Lung (tissue), 12 donors: ENCODE measurements around the gene PPP1R1B. TPM values are rescaled to one million over a fixed set of nuclear protein-coding genes. Genes with fewer than 3 reads are reported as not detected.

ENCODE experiments used
- ATAC-seq: fragments of 200-7000 bp; cut with Tn5 transposase; one replicate; pipeline ENCODE4 v1.9.1; 2020; ENCODE audit warnings: moderate number of reproducible peaks; ENCODE audit not compliant: insufficient read depth, low FRiP score
- DNase-seq, 3 donors: peaks; one replicate each; pipeline ENCODE4 v3.0.0-alpha.2; 2013 to 2017
- H3K27ac ChIP-seq, 2 donors: one replicate each; pipeline ENCODE4 v1.5.1; 2013; ENCODE audit warnings: mild to moderate bottlenecking in 2 of 2, moderate library complexity in 2 of 2, control low read depth in 1 of 2, inconsistent platforms in 1 of 2, low read depth in 1 of 2, low read length in 1 of 2
- H3K27me3 ChIP-seq, 3 donors: one replicate each; pipeline ENCODE4 v1.5.1; 2013; ENCODE audit warnings: low read length in 2 of 3; ENCODE audit not compliant: control insufficient read depth in 3 of 3, insufficient read depth in 3 of 3
- H3K36me3 ChIP-seq, 4 donors: one replicate each; pipeline ENCODE4 v1.5.1; 2013; ENCODE audit warnings: low read length in 4 of 4, mild to moderate bottlenecking in 1 of 4, moderate library complexity in 1 of 4; ENCODE audit not compliant: control insufficient read depth in 4 of 4, insufficient read depth in 4 of 4
- H3K4me1 ChIP-seq, 5 donors: one replicate each; pipeline ENCODE4 v1.5.1; 2013; ENCODE audit warnings: low read length in 5 of 5, mild to moderate bottlenecking in 2 of 5, moderate library complexity in 1 of 5; ENCODE audit not compliant: control insufficient read depth in 5 of 5, insufficient read depth in 5 of 5
- H3K4me3 ChIP-seq: one replicate; pipeline ENCODE4 v1.5.1; 2013; ENCODE audit warnings: mild to moderate bottlenecking, control low read depth, moderate library complexity
- H3K9ac ChIP-seq, 2 donors: one replicate each; pipeline ENCODE4 v1.5.1; 2013; ENCODE audit warnings: low read length in 2 of 2, control low read depth in 1 of 2; ENCODE audit not compliant: insufficient read depth in 1 of 2
- H3K9me3 ChIP-seq, 4 donors: one replicate each; pipeline ENCODE4 v1.5.1; 2013; ENCODE audit warnings: low read length in 3 of 4, mild to moderate bottlenecking in 1 of 4, moderate library complexity in 1 of 4; ENCODE audit not compliant: control insufficient read depth in 4 of 4, insufficient read depth in 3 of 4
- WGBS, 2 donors: extraction: QIAGEN DNeasy Blood & Tissue Kit; methylation state at CpG; one replicate each; pipeline ENCODE4 v1.1.7; 2013; 5-methylcytosine and 5-hydroxymethylcytosine counted together
- polyA plus RNA-seq, 2 donors: library from polyadenylated mRNA; stranded (reverse); fragments of 200-250 nt; gene quantifications; one replicate each; pipeline ENCODE4 v1.2.1, GENCODE V29; 2013
- total RNA-seq, 2 donors: library from RNA; depleted of rRNA in 1 of 2; stranded (reverse); fragments of >200 nt in 1 of 2; gene quantifications; one replicate each; pipeline ENCODE4 v1.2.1, GENCODE V29; 2014 to 2021
- TF ChIP-seq, protein P1 (sequence below): IDR thresholded peaks from 2 replicates; pipeline ENCODE4 v1.5.1; 2012; ENCODE audit warnings: mild to moderate bottlenecking; ENCODE audit errors: control extremely low read depth, extremely low read depth
- donor health status: control.
- donor health status: control.
- donor health status: Bipolar disorder and iron deficiency.
- donor health status: healthy.
- donor health status: DM: yes; HTN: yes; CAD: no.

The PPP1R1B gene
- total and polyA plus RNA-seq, 4 donors = 21.3 to 36.4 (median 24.8) TPM

DNA sequence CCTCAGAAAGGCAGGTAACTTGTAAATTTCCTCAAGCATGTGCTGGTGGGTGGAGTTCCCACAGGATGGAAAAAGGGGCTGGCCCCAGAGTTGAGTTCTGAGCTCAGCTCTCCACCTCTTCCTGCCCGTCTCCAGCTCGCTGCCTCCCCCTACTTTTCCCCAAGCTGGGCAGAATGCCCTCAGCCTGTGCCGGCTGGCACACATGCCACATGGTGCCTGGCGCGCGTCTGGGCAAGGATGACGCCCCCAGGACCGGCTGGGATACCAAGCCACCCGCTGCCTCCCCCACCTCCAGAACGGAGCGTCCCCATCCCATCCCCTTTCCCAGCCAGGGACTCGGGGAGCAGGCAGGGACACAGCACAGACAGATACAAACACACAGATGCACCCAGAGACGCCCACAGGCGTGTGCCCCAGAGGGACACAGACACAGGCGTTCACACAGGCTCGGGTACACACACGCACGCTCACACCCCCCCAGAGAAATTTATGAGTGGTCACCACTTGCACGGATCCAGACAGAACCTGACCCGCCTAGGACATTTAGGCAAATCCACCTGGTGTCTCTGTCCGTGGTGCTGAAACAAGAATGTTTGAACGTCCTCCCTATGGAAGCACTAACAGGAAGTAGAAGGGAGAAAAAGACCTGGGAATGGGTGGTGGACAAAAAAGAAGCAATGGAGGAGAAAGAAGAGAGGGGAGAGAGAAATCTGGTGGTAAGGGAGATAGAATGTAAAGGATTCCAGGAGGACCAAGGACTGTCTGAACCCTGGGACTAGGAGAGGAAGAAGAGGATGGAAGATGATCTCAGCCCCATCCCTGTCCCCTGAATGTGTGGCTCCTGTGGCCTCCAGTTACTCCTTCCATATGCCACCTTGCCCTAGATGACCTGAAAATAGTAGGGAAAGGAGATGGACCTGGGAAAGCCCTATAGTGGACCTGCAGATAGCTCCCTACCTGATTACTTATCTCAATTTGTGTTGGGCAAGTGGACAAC is 34.5 kb upstream of the PPP1R1B start:
- Histone ChIP-seq H3K4me1 (peaks cover 0 to 4% (median 0%) of the 10 kb centered on the region in 5 donors), H3K4me3 (peak overlapping the region; percentile 9), H3K9me3 (no peaks in the 10 kb centered on the region), H3K27ac (no peak overlapping the region), H3K36me3 (no peaks in the 10 kb centered on the region), H3K9ac (no peak overlapping the region), H3K27me3 (peaks cover 3 to 46% (median 24%) of the 10 kb centered on the region in 3 donors)
- TF ChIP-seq, protein P1, sequence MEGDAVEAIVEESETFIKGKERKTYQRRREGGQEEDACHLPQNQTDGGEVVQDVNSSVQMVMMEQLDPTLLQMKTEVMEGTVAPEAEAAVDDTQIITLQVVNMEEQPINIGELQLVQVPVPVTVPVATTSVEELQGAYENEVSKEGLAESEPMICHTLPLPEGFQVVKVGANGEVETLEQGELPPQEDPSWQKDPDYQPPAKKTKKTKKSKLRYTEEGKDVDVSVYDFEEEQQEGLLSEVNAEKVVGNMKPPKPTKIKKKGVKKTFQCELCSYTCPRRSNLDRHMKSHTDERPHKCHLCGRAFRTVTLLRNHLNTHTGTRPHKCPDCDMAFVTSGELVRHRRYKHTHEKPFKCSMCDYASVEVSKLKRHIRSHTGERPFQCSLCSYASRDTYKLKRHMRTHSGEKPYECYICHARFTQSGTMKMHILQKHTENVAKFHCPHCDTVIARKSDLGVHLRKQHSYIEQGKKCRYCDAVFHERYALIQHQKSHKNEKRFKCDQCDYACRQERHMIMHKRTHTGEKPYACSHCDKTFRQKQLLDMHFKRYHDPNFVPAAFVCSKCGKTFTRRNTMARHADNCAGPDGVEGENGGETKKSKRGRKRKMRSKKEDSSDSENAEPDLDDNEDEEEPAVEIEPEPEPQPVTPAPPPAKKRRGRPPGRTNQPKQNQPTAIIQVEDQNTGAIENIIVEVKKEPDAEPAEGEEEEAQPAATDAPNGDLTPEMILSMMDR = no peak
- ATAC-seq (no peak), DNase-seq (peak; percentile 57 to 82 (median 74))
- 5 to 8% methylated on average over 22 of the region's 22 CpGs for WGBS, 2 donors

DNA sequence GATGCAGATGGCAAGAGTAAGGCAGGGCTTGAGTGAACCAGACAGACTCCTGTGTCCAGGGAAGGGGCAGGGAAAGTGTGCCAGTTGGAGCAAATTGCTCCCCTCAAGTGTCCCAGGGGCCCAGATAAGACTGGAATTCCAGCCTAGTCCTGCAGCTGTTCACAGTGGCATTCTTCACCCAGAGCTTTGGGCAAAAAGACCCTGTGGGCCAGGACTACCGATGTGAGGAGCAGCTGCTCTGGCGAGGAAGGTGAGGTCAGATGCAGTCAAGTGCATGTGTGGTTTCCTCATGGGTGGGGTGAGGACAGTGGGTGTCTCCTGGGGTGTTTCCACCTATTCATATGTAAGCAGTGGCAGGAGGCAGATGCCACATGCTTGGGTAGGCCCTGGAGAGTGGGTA is 33.4 kb upstream of the PPP1R1B start:
- Histone ChIP-seq H3K4me3 (no peak overlapping the region), H3K4me1 (peaks cover 0 to 4% (median 0%) of the 10 kb centered on the region in 5 donors), H3K27me3 (peaks cover 3 to 57% (median 34%) of the 10 kb centered on the region in 3 donors), H3K27ac (no peak overlapping the region), H3K36me3 (no peaks in the 10 kb centered on the region), H3K9ac (no peak overlapping the region), H3K9me3 (peaks cover 0 to 3% (median 0%) of the 10 kb centered on the region in 4 donors)
- WGBS, 2 donors = 79 to 81% methylated on average over 2 of the region's 2 CpGs
- TF ChIP-seq, protein P1 = no peak
- DNase-seq (no peak), ATAC-seq (no peak)

DNA sequence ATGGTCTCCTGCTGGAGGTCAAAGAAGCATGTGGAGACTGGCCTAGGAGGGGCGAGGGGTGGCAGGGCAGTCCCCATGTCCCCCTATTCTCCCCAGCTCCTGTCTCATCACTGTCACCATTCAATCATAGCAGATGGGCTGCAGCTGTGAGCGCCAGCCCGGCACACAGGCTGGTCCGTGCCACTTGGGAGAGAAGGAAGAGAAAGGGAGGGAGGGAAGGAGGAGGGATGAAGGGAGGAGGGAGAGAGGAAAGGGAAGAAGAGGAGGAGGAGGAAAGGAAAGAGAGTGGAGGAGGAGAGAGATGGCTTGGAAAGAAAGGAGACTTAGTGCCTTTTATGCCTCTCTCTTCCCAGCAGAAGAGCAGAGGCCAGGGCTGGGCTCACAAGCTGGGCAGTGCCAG is 31.5 kb upstream of the PPP1R1B start:
- 19 to 22% methylated on average over 4 of the region's 4 CpGs for WGBS, 2 donors
- H3K36me3 ChIP-seq = no peaks in the 10 kb centered on the region
- H3K9me3 ChIP-seq = peaks cover 0 to 6% (median 0%) of the 10 kb centered on the region in 4 donors
- H3K4me3 ChIP-seq = no peak overlapping the region
- H3K9ac ChIP-seq = no peak overlapping the region
- peaks cover 0 to 14% (median 7%) of the 10 kb centered on the region in 5 donors for H3K4me1 ChIP-seq
- peaks cover 8 to 72% (median 53%) of the 10 kb centered on the region in 3 donors for H3K27me3 ChIP-seq
- no peak for ATAC-seq
- TF ChIP-seq, protein P1 = no peak
- no peak overlapping the region for H3K27ac ChIP-seq
- DNase-seq = no peak
